OCI-LY1 (cell line): ENCODE results near the gene ARPC5L.

ENCODE experiments used
- EZH2 ChIP-seq: fragments of 200-600 bp; sonication (generic), shearing (Covaris generic); IDR thresholded peaks from 2 replicates; pipeline ENCODE4 v1.8.0; 2017; ENCODE audit warnings: borderline replicate concordance, mixed run types, mild to moderate bottlenecking, antibody characterized with exemption, low read length, moderate library complexity, mixed read lengths
- TF ChIP-seq, protein P1 (sequence below): fragments of 200-600 bp; sonication (generic), shearing (Covaris generic); IDR thresholded peaks from 2 replicates; pipeline ENCODE4 v1.5.1; 2017; ENCODE audit warnings: mild to moderate bottlenecking, antibody characterized with exemption, low read length, moderate library complexity, mixed read lengths

DNA sequence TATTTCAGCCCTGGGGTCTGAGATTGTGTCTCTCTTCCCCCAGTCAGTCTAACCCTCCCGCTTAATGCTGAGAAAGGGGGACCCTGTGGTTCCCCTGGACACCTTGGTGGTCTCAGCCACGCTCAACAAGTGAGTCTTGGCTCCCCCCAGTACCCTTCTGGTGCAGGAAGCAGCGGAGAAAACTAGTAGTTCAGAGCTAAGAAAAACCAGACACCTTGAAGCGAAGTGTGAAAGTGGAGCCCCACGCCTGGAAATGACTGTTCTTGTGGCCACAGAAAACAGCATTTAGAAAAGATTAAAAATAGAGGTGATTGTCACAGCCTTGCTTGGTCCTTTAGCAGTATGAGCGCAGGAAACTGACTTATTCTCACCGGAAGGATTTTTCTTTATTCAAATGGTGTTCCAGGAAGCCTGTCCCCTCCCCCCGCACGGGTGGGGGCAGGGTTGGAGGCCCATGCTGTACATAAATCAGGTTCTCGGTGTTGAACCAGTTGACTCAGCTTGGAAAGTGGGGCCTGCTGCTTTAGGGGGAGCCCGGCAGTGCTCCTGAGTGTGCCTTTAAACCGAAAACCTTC, 8.1 kb downstream of the ARPC5L start:
- TF ChIP-seq, protein P1, sequence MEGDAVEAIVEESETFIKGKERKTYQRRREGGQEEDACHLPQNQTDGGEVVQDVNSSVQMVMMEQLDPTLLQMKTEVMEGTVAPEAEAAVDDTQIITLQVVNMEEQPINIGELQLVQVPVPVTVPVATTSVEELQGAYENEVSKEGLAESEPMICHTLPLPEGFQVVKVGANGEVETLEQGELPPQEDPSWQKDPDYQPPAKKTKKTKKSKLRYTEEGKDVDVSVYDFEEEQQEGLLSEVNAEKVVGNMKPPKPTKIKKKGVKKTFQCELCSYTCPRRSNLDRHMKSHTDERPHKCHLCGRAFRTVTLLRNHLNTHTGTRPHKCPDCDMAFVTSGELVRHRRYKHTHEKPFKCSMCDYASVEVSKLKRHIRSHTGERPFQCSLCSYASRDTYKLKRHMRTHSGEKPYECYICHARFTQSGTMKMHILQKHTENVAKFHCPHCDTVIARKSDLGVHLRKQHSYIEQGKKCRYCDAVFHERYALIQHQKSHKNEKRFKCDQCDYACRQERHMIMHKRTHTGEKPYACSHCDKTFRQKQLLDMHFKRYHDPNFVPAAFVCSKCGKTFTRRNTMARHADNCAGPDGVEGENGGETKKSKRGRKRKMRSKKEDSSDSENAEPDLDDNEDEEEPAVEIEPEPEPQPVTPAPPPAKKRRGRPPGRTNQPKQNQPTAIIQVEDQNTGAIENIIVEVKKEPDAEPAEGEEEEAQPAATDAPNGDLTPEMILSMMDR, result no peak
- TF ChIP-seq EZH2, result no peak
